Mesodermal cell (in vitro differentiated cells): ENCODE results near the gene SPRYD3.

Source experiments
- H3K27ac ChIP-seq: 2 replicates; pipeline ENCODE4 v1.7.0; 2013; ENCODE audit warnings: mild to moderate bottlenecking, low read depth, low read length, moderate library complexity; ENCODE audit not compliant: severe bottlenecking
- H3K36me3 ChIP-seq: 2 replicates; pipeline ENCODE4 v1.7.1; 2013; ENCODE audit warnings: mild to moderate bottlenecking, low read length, moderate library complexity; ENCODE audit not compliant: control insufficient read depth, insufficient read depth
- H3K4me1 ChIP-seq: one replicate; pipeline ENCODE4 v1.7.1; 2013; ENCODE audit warnings: mild to moderate bottlenecking, low read length; ENCODE audit not compliant: insufficient read depth, control insufficient read depth, poor library complexity, severe bottlenecking
- H3K4me3 ChIP-seq: 2 replicates; pipeline ENCODE4 v1.7.0; 2013; ENCODE audit warnings: low read length, control low read depth, mild to moderate bottlenecking; ENCODE audit not compliant: insufficient read depth, poor library complexity, severe bottlenecking; ENCODE audit errors: extremely low read depth
- H3K9me3 ChIP-seq: 2 replicates; pipeline ENCODE4 v1.7.1; 2013; ENCODE audit warnings: mild to moderate bottlenecking, low read length, moderate library complexity; ENCODE audit not compliant: control insufficient read depth
- WGBS, 2 experiments: methylation state at CpG; one replicate each; pipeline ENCODE4 v1.1.5; 2013; ENCODE audit warnings: missing lambda C conversion rate in 2 of 2; ENCODE audit not compliant: insufficient coverage in 2 of 2; 5-methylcytosine and 5-hydroxymethylcytosine counted together

SPRYD3 gene

GRCh38 chr12:53048033-53048779, 31.0 kb downstream of the SPRYD3 start:
- peak overlapping the region; percentile 95 for H3K27ac ChIP-seq

GRCh38 chr12:53047221-53048032, 31.8 kb downstream of the SPRYD3 start:
- 0 to 1% methylated on average over 38 to 48 of the region's 94 CpGs for WGBS, 2 experiments
- no peaks in the 10 kb centered on the region for H3K9me3 ChIP-seq
- peak overlapping the region; percentile 95 for H3K27ac ChIP-seq
- peaks cover 71% of the 10 kb centered on the region for H3K4me1 ChIP-seq
- peaks cover 11% of the 10 kb centered on the region for H3K36me3 ChIP-seq
- H3K4me3 ChIP-seq, result peak overlapping the region; percentile 56

More at GRCh38 chr12:53048033-53048779, 31.0 kb downstream of the SPRYD3 start:
- Histone ChIP-seq H3K4me1 (peaks cover 72% of the 10 kb centered on the region), H3K36me3 (peaks cover 4% of the 10 kb centered on the region), H3K4me3 (peak overlapping the region; percentile 27), H3K9me3 (no peaks in the 10 kb centered on the region)
- WGBS, 2 experiments, result 13 to 20% methylated on average over 5 to 6 of the region's 10 CpGs

GRCh38 chr12:53046655-53047220, 32.5 kb downstream of the SPRYD3 start:
- no peaks in the 10 kb centered on the region for H3K9me3 ChIP-seq
- peak overlapping the region; percentile 56 for H3K4me3 ChIP-seq
- H3K4me1 ChIP-seq, result peaks cover 64% of the 10 kb centered on the region
- peaks cover 7% of the 10 kb centered on the region for H3K36me3 ChIP-seq
- H3K27ac ChIP-seq, result peak overlapping the region; percentile 88
- 0 to 1% methylated on average over 12 to 25 of the region's 44 CpGs for WGBS, 2 experiments

GRCh38 chr12:53045696-53046045, 33.5 kb downstream of the SPRYD3 start:
- Histone ChIP-seq H3K36me3 (peaks cover 17% of the 10 kb centered on the region), H3K27ac (no peak overlapping the region), H3K4me1 (peaks cover 54% of the 10 kb centered on the region), H3K4me3 (peak overlapping the region; percentile 56), H3K9me3 (no peaks in the 10 kb centered on the region)
- no CpG with 5 or more reads among the region's 5 CpGs for WGBS, 2 experiments

GRCh38 chr12:53044896-53045695, 34.1 kb downstream of the SPRYD3 start:
- Histone ChIP-seq H3K9me3 (no peaks in the 10 kb centered on the region), H3K27ac (peak overlapping the region; percentile 75), H3K36me3 (peaks cover 21% of the 10 kb centered on the region), H3K4me3 (no peak overlapping the region), H3K4me1 (peaks cover 48% of the 10 kb centered on the region)
- WGBS, 2 experiments, result 67 to 73% methylated on average over 3 to 4 of the region's 4 CpGs

GRCh38 chr12:53044052-53044581, 35.1 kb downstream of the SPRYD3 start:
- Histone ChIP-seq H3K27ac (peak overlapping the region; percentile 75), H3K9me3 (no peaks in the 10 kb centered on the region), H3K4me3 (no peak overlapping the region), H3K36me3 (peaks cover 30% of the 10 kb centered on the region), H3K4me1 (peaks cover 38% of the 10 kb centered on the region)
- 61 to 65% methylated on average over 9 to 10 of the region's 10 CpGs for WGBS, 2 experiments

- WGBS, 2 experiments, result 72 to 84% methylated on average over 4 to 6 of the region's 7 CpGs
- peaks cover 25% of the 10 kb centered on the region for H3K4me1 ChIP-seq
- peaks cover 42% of the 10 kb centered on the region for H3K36me3 ChIP-seq
- H3K4me3 ChIP-seq, result no peak overlapping the region
- H3K9me3 ChIP-seq, result no peaks in the 10 kb centered on the region
- peak overlapping the region; percentile 67 for H3K27ac ChIP-seq
Observed at GRCh38 chr12:53042607-53043454, 36.4 kb downstream of the SPRYD3 start.

GRCh38 chr12:53039851-53040250, 39.3 kb downstream of the SPRYD3 start:
- Histone ChIP-seq H3K27ac (no peak overlapping the region), H3K36me3 (peaks cover 71% of the 10 kb centered on the region), H3K4me3 (no peak overlapping the region), H3K9me3 (no peaks in the 10 kb centered on the region), H3K4me1 (peaks cover 12% of the 10 kb centered on the region)
- WGBS, 2 experiments, result no CpG with 5 or more reads among the region's 4 CpGs

GRCh38 chr12:53036802-53037201, 42.4 kb downstream of the SPRYD3 start:
- Histone ChIP-seq H3K36me3 (peaks cover 91% of the 10 kb centered on the region), H3K4me3 (no peak overlapping the region), H3K4me1 (peaks cover 11% of the 10 kb centered on the region), H3K9me3 (no peaks in the 10 kb centered on the region), H3K27ac (peak overlapping the region; percentile 16)
- 100% methylated on average over 3 of the region's 3 CpGs; no CpG with 5 or more reads in 1 of the 2 experiments for WGBS, 2 experiments
